ENCODE data around the gene RB1.

- TF ChIP-seq CTCF (conservative IDR thresholded peaks at IDR 0.05; ENCODE audit: low read depth, low read length) (no peak), EZH2 (IDR thresholded peaks at IDR 0.05; ENCODE audit: borderline replicate concordance, low read depth, low read length, poor library complexity, severe bottlenecking) (no peak)
Observed at GRCh38 chr13:48505597-48506091, 202.1 kb downstream of the RB1 start.

All from A673 (cell line).